PC-9 (cell line): ENCODE measurements around the gene ZKSCAN4. TPM values are rescaled to one million over a fixed set of nuclear protein-coding genes. Genes with fewer than 3 reads are reported as not detected.

ENCODE experiments used
- BruUV-seq: library from RNA; stranded (reverse); fragments of 400-500 nt; replicated peaks from 2 replicates; lab custom pipeline; 2021; lab: Mats Ljungman, UMichigan
- CTCF ChIA-PET: fragments of 300-600 bp; sonication (Branson Sonifier 250); formaldehyde crosslinking; loops from one replicate; lab custom pipeline; 2022; ENCODE audit warnings: antibody characterized with exemption; lab: Charles Lee
- POLR2A ChIA-PET: fragments of 300-600 bp; sonication (Branson Sonifier 250); formaldehyde crosslinking; loops from one replicate; lab custom pipeline; 2022; ENCODE audit warnings: antibody characterized with exemption; ENCODE audit not compliant: unreplicated experiment; lab: Charles Lee
- DNase-seq, 2 experiments: peaks; one replicate each; pipeline versions ENCODE4 v3.0.0 to v3.0.0-alpha.2; 2015 to 2022; ENCODE audit warnings: mixed read lengths in 1 of 2
- H2AFZ ChIP-seq: fragments of 200-600 bp; sonication (generic); 2 replicates; pipeline ENCODE4 v1.8.1; 2017; ENCODE audit warnings: antibody characterized with exemption
- H3F3A ChIP-seq: fragments of 200-600 bp; sonication (generic); 2 replicates; pipeline ENCODE4 v1.8.1; 2017; ENCODE audit warnings: antibody characterized with exemption, mild to moderate bottlenecking, low read depth; ENCODE audit not compliant: insufficient read depth
- H3K27ac ChIP-seq: fragments of 200-600 bp; sonication (generic); 2 replicates; pipeline ENCODE4 v1.6.1; 2016; ENCODE audit warnings: mixed run types
- H3K27me3 ChIP-seq: fragments of 200-600 bp; sonication (generic); 2 replicates; pipeline ENCODE4 v1.6.1; 2016; ENCODE audit warnings: low read depth, mixed run types; ENCODE audit not compliant: insufficient read depth
- H3K36me3 ChIP-seq: fragments of 200-600 bp; sonication (generic); 2 replicates; pipeline ENCODE4 v1.6.1; 2016; ENCODE audit warnings: low read depth, mixed run types
- H3K4me1 ChIP-seq: fragments of 200-600 bp; sonication (generic); replicated peaks from 2 replicates; pipeline ENCODE4 v1.6.1; 2016; ENCODE audit warnings: mixed run types; ENCODE audit not compliant: insufficient read depth
- H3K4me2 ChIP-seq: fragments of 200-600 bp; sonication (generic); 2 replicates; pipeline ENCODE4 v1.6.1; 2017; ENCODE audit warnings: mixed run types
- H3K4me3 ChIP-seq: fragments of 200-600 bp; sonication (generic); 2 replicates; pipeline ENCODE4 v1.6.1; 2016; ENCODE audit warnings: mixed run types
- H3K79me2 ChIP-seq: fragments of 200-600 bp; sonication (generic); 2 replicates; pipeline ENCODE4 v1.6.1; 2017; ENCODE audit warnings: low read depth, mixed run types
- H3K9me2 ChIP-seq: fragments of 200-600 bp; sonication (generic); 2 replicates; pipeline ENCODE4 v1.8.1; 2017; ENCODE audit warnings: mild to moderate bottlenecking; ENCODE audit not compliant: insufficient read depth
- H3K9me3 ChIP-seq: fragments of 200-600 bp; sonication (generic); 2 replicates; pipeline ENCODE4 v1.8.1; 2016; ENCODE audit warnings: low read depth; ENCODE audit not compliant: insufficient read depth
- H4K20me1 ChIP-seq: fragments of 200-600 bp; sonication (generic); 2 replicates; pipeline ENCODE4 v1.8.1; 2017; ENCODE audit not compliant: insufficient read depth
- EZH2 ChIP-seq: fragments of 200-600 bp; sonication (generic); IDR thresholded peaks from 2 replicates; pipeline ENCODE4 v1.8.0; 2017; ENCODE audit warnings: antibody characterized with exemption, low read depth
- intact Hi-C: fragments of 100-400 bp; cut with micrococcal nuclease; formaldehyde crosslinking; loops from one replicate; pipeline ENCODE4 v1.10.0; 2022; ENCODE audit not compliant: unreplicated experiment
- total RNA-seq: library from RNA; stranded (reverse); gene quantifications from 2 replicates; pipeline ENCODE4 v1.2.3, GENCODE V29; 2021
- TF ChIP-seq, protein P1 (sequence below): fragments of 200-600 bp; sonication (generic); conservative IDR thresholded peaks from 2 replicates; pipeline ENCODE4 v1.6.1; 2017; ENCODE audit warnings: mixed run types, antibody characterized with exemption, mild to moderate bottlenecking, moderate library complexity

Gene ZKSCAN4
- total RNA-seq, 1 experiment from 2014 or later: 6.7 TPM

DNA sequence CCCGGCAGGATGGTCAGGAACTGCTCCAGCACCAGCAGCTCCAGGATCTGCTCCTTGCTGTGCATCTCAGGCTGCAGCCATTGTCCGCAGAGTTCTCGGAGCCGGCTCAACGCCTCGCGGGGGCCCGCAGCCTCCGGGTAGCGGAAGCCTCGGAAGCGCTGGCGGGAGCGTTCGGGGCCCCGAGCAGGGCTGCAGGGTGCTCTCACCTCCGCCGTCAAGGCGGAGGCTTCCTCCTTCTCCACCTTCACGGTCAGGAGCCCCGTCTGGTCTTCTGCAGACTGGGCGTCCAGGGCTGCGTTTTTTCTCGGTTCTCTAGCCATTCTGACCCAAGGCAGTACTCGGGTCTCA lies 434 bp downstream of the ZKSCAN4 start:
- 0 out of 2 replicates have a peak, but pooled peaks cover 2% of the 10 kb centered on the region for H3K9me3 ChIP-seq
- H4K20me1 ChIP-seq: no peaks in the 10 kb centered on the region
- no peaks in the 10 kb centered on the region for H3K27me3 ChIP-seq
- peaks cover 19% of the 10 kb centered on the region for H3K4me1 ChIP-seq
- peaks cover 17% of the 10 kb centered on the region for H3K79me2 ChIP-seq
- no peaks in the 10 kb centered on the region for H3F3A ChIP-seq
- 0 out of 2 replicates have a peak, but pooled peaks cover 6% of the 10 kb centered on the region for H3K36me3 ChIP-seq
- H3K27ac ChIP-seq: no peak overlapping the region
- TSS peak; percentile 58 for BruUV-seq
- CTCF ChIA-PET: interaction anchor here (1.0 kb wide), 1 partner anchor 104 kb away, joined by 3 read pairs; no protein-coding TSS in a partner anchor
- H3K4me3 ChIP-seq: peak overlapping the region; percentile 99
- peak overlapping the region; percentile 96 for H3K4me2 ChIP-seq
- peak overlapping the region; percentile 99 for H2AFZ ChIP-seq
- TF ChIP-seq EZH2: no peak
- TF ChIP-seq, protein P1, sequence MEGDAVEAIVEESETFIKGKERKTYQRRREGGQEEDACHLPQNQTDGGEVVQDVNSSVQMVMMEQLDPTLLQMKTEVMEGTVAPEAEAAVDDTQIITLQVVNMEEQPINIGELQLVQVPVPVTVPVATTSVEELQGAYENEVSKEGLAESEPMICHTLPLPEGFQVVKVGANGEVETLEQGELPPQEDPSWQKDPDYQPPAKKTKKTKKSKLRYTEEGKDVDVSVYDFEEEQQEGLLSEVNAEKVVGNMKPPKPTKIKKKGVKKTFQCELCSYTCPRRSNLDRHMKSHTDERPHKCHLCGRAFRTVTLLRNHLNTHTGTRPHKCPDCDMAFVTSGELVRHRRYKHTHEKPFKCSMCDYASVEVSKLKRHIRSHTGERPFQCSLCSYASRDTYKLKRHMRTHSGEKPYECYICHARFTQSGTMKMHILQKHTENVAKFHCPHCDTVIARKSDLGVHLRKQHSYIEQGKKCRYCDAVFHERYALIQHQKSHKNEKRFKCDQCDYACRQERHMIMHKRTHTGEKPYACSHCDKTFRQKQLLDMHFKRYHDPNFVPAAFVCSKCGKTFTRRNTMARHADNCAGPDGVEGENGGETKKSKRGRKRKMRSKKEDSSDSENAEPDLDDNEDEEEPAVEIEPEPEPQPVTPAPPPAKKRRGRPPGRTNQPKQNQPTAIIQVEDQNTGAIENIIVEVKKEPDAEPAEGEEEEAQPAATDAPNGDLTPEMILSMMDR: no peak
- intact Hi-C loops: loop anchor here (1.0 to 2.0 kb wide), 4 partner anchors 16 to 131 kb away; partner anchors contain the start of genes ZSCAN26 and ZSCAN9
- H3K9me2 ChIP-seq: no peaks in the 10 kb centered on the region
- POLR2A ChIA-PET: interaction anchor here (0.7 to 1.0 kb wide), 2 partner anchors 15 to 30 kb away, joined by 4 read pairs; partner anchors contain the start of genes PGBD1 and ZSCAN26
- DNase-seq: no peak

DNA sequence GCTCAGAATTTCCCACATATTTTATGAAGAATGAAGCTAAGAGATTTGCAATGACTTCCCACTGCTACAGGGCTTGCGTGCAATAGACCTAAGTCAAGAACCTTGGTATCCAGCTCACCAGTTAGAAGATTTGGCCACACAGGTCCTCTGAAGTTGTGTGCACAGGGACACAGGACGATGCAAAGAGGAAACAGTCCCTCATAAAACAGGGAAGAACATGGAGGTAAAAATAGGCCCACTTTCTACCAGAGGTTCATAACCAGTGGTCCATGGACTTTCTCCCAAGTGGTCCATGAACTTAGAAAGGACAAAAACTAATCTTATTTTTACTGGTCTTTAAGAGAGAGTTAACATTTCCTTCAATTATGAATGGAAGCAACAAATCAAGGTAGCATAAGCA lies 1.3 kb downstream of the ZKSCAN4 start:
- H2AFZ ChIP-seq: no peak overlapping the region
- intact Hi-C loops: no loop called here

DNA sequence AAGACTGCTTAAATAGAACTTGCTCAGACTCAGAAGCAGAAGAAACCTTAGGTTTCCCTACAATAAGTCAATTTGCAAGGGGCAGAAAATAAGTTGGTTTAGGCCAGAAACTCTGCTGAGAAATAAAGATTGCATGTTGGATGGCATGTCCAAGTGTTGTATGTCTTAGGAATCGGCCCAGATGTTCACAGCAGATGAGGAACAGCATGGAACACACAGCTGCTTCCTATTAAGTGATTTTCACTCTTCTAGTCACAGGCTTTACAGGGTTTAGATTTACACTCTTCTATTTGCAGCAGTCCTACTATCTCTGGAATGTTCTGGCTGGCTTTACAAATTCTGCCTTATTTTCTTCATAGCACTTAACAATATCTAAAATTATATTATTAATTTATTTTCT lies 3.2 kb downstream of the ZKSCAN4 start:
- no peaks in the 10 kb centered on the region for H4K20me1 ChIP-seq
- no peak overlapping the region for H3K4me2 ChIP-seq
- POLR2A ChIA-PET: no interaction called here
- 0 out of 2 replicates have a peak, but pooled peaks cover 7% of the 10 kb centered on the region for H3K36me3 ChIP-seq
- no peak overlapping the region for H3K27ac ChIP-seq
- H2AFZ ChIP-seq: no peak overlapping the region
- H3K79me2 ChIP-seq: peaks cover 17% of the 10 kb centered on the region
- no peak for TF ChIP-seq EZH2
- BruUV-seq: no TSS peak
- intact Hi-C loops: no loop called here
- no peaks in the 10 kb centered on the region for H3K27me3 ChIP-seq
- no peak for DNase-seq
- peaks cover 19% of the 10 kb centered on the region for H3K4me1 ChIP-seq
- 0 out of 2 replicates have a peak, but pooled peaks cover 2% of the 10 kb centered on the region for H3K9me3 ChIP-seq
- CTCF ChIA-PET: no interaction called here
- H3K9me2 ChIP-seq: no peaks in the 10 kb centered on the region
- H3F3A ChIP-seq: no peaks in the 10 kb centered on the region
- H3K4me3 ChIP-seq: no peak overlapping the region

More for the DNA sequence above, 1.3 kb downstream of the ZKSCAN4 start:
- H3K27ac ChIP-seq: no peak overlapping the region
- BruUV-seq: no TSS peak
- H3K4me1 ChIP-seq: peaks cover 19% of the 10 kb centered on the region
- H3F3A ChIP-seq: no peaks in the 10 kb centered on the region
- POLR2A ChIA-PET: no interaction called here
- CTCF ChIA-PET: no interaction called here
- H3K27me3 ChIP-seq: no peaks in the 10 kb centered on the region
- 0 out of 2 replicates have a peak, but pooled peaks cover 7% of the 10 kb centered on the region for H3K36me3 ChIP-seq
- no peaks in the 10 kb centered on the region for H3K9me2 ChIP-seq
- no peak for DNase-seq
- H3K79me2 ChIP-seq: peaks cover 17% of the 10 kb centered on the region
- no peak for TF ChIP-seq EZH2
- TF ChIP-seq, protein P1: no peak
- 0 out of 2 replicates have a peak, but pooled peaks cover 2% of the 10 kb centered on the region for H3K9me3 ChIP-seq
- peak overlapping the region; percentile 99 for H3K4me3 ChIP-seq
- H3K4me2 ChIP-seq: peak overlapping the region; percentile 96
- H4K20me1 ChIP-seq: no peaks in the 10 kb centered on the region
